Endodermal cell (in vitro differentiated cells): ENCODE data around the gene SNF8. TPM values are rescaled to one million over a fixed set of nuclear protein-coding genes. Genes with fewer than 3 reads are reported as not detected.

ENCODE experiments used
- DNase-seq: peaks from one replicate; pipeline ENCODE4 v3.0.0-alpha.2; 2017
- H3K27ac ChIP-seq: 2 replicates; pipeline ENCODE4 v1.5.1; 2013; ENCODE audit warnings: mild to moderate bottlenecking, low read depth, low read length, moderate library complexity
- H3K27me3 ChIP-seq: 2 replicates; pipeline ENCODE4 v1.6.1; 2013; ENCODE audit warnings: mild to moderate bottlenecking, low read length, moderate library complexity; ENCODE audit not compliant: insufficient read depth, control insufficient read depth, poor library complexity, severe bottlenecking
- H3K36me3 ChIP-seq: 2 replicates; pipeline ENCODE4 v1.7.0; 2013; ENCODE audit warnings: mild to moderate bottlenecking, low read length, moderate library complexity; ENCODE audit not compliant: control insufficient read depth, insufficient read depth
- H3K4me1 ChIP-seq: one replicate; pipeline ENCODE4 v1.7.0; 2013; ENCODE audit warnings: low read length; ENCODE audit not compliant: control insufficient read depth, insufficient read depth
- H3K4me3 ChIP-seq: 2 replicates; pipeline ENCODE4 v1.5.1; 2013; ENCODE audit warnings: mild to moderate bottlenecking, low read length, moderate library complexity
- H3K9ac ChIP-seq: 2 replicates; pipeline ENCODE4 v1.6.1; 2013; ENCODE audit warnings: mild to moderate bottlenecking, low read length, moderate library complexity; ENCODE audit not compliant: poor library complexity, severe bottlenecking; ENCODE audit errors: extremely low read depth
- H3K9me3 ChIP-seq: 2 replicates; pipeline ENCODE4 v1.6.1; 2013; ENCODE audit warnings: mild to moderate bottlenecking, low read length, moderate library complexity; ENCODE audit not compliant: control insufficient read depth
- H3K27ac Mint-ChIP-seq: 2 replicates; pipeline ENCODE4 v1.8.0; 2020; ENCODE audit warnings: mixed read lengths
- H3K27me3 Mint-ChIP-seq: 2 replicates; pipeline ENCODE4 v1.8.0; 2021; ENCODE audit warnings: mild to moderate bottlenecking, mixed read lengths; ENCODE audit not compliant: insufficient read depth
- H3K36me3 Mint-ChIP-seq: 2 replicates; pipeline ENCODE4 v1.8.0; 2020; ENCODE audit warnings: low read depth, mixed read lengths
- H3K4me1 Mint-ChIP-seq: 2 replicates; pipeline ENCODE4 v1.8.0; 2020; ENCODE audit warnings: mixed read lengths
- H3K4me3 Mint-ChIP-seq: 2 replicates; pipeline ENCODE4 v1.8.0; 2020; ENCODE audit warnings: mild to moderate bottlenecking, moderate library complexity, mixed read lengths
- H3K9me3 Mint-ChIP-seq: 2 replicates; pipeline ENCODE4 v1.8.0; 2020; ENCODE audit warnings: mild to moderate bottlenecking, mixed read lengths
- WGBS, 2 experiments: methylation state at CpG; one replicate each; pipeline versions ENCODE4 v1.1.5 to v1.1.7; 2013; ENCODE audit warnings: missing lambda C conversion rate in 2 of 2, mixed read lengths in 1 of 2; ENCODE audit not compliant: insufficient coverage in 1 of 2, insufficient read length in 1 of 2; 5-methylcytosine and 5-hydroxymethylcytosine counted together
- total RNA-seq, 2 donors: library from RNA; stranded (reverse); fragmentation: NEBNext Ultra II Directional in 1 of 2; extraction: Animal tissue kit (Norgen Biotek cat#: 25700) in 1 of 2; gene quantifications; 2 replicates in 1 of 2; 3 replicates in 1 of 2; pipeline ENCODE4 v1.2.1, GENCODE V29; 2021
- TF ChIP-seq, protein P1 (sequence below): fragments of 200-600 bp; sonication (generic); conservative IDR thresholded peaks from 2 replicates; pipeline ENCODE4 v1.5.0; 2021; ENCODE audit warnings: antibody characterized with exemption, mild to moderate bottlenecking

SNF8 gene
- total RNA-seq, 2 donors from 2014 or later = 152 to 175 TPM

DNA sequence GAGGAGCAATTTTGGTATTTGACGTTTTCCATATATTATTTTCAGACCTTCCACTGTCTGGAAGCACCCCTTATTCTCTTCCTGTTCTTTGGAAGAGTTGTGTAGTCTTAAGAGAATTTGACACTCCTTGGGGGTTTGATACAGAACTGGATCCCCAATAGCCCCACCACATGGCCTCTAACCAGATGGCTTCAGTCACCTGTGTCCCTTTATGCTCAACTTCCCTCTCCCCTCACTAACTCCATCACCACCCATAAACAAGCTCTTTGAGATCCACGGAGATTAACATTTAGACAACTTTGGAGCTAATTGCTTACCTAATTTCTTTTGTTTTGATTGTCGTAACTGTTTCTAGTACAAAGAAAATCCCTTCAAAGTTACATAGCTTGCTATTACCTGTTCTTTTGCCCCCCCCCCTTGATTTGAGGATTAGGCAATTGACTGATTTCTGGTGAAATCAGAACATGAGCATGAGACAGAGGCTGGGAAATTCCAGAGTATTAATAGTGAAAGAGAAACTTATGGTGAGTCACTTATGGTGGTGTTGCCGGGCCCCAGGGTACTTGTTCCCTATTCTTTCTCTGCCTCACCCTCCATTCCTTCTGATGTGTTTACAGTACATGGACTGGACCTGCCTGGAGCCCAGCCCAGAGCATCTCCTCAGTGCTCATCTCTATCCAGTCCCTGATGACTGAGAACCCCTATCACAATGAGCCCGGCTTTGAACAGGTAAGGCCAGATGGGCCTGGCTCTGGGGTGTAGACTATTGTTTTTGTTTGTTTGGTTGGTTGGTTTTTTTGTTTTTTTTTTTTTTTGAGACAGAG lies 29.0 kb downstream of the SNF8 start:
- H3K27me3 Mint-ChIP-seq = no peaks in the 10 kb centered on the region
- H3K4me1 Mint-ChIP-seq = peaks cover 8% of the 10 kb centered on the region
- no peaks in the 10 kb centered on the region for H3K9me3 ChIP-seq
- peaks cover 92% of the 10 kb centered on the region for H3K36me3 ChIP-seq
- H3K27me3 ChIP-seq = no peaks in the 10 kb centered on the region
- H3K36me3 Mint-ChIP-seq = peaks cover 74% of the 10 kb centered on the region
- no peak overlapping the region for H3K4me3 ChIP-seq
- no peak overlapping the region for H3K27ac Mint-ChIP-seq
- 93 to 98% methylated on average over 2 to 3 of the region's 5 CpGs for WGBS, 2 experiments
- no peak overlapping the region for H3K4me3 Mint-ChIP-seq
- no peaks in the 10 kb centered on the region for H3K9me3 Mint-ChIP-seq
- TF ChIP-seq, protein P1, sequence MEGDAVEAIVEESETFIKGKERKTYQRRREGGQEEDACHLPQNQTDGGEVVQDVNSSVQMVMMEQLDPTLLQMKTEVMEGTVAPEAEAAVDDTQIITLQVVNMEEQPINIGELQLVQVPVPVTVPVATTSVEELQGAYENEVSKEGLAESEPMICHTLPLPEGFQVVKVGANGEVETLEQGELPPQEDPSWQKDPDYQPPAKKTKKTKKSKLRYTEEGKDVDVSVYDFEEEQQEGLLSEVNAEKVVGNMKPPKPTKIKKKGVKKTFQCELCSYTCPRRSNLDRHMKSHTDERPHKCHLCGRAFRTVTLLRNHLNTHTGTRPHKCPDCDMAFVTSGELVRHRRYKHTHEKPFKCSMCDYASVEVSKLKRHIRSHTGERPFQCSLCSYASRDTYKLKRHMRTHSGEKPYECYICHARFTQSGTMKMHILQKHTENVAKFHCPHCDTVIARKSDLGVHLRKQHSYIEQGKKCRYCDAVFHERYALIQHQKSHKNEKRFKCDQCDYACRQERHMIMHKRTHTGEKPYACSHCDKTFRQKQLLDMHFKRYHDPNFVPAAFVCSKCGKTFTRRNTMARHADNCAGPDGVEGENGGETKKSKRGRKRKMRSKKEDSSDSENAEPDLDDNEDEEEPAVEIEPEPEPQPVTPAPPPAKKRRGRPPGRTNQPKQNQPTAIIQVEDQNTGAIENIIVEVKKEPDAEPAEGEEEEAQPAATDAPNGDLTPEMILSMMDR = no peak
- no peak overlapping the region for H3K27ac ChIP-seq
- H3K4me1 ChIP-seq = no peaks in the 10 kb centered on the region
- no peak for DNase-seq
- H3K9ac ChIP-seq = no peak overlapping the region

DNA sequence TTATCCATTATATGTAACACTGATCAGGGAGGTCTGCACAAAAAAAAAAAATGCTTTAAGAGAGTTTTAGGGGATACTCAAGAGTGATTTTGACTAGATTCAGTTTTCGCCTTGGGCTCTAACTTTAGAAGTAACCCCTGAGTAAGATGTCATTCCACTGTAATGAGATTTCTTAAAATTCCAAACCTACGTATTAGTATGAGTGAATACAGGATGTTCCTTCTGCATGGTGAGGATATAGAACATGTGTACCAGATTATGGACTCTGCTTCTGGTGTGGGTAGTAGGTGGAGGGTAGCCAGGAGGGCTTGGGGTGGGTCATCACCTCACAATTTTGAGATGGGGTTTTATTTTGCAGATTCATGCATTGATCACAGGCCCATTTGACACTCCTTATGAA lies 32.2 kb downstream of the SNF8 start:
- Mint-ChIP-seq H3K27me3 (no peaks in the 10 kb centered on the region), H3K36me3 (peaks cover 56% of the 10 kb centered on the region), H3K9me3 (no peaks in the 10 kb centered on the region), H3K27ac (no peak overlapping the region), H3K4me1 (peaks cover 26% of the 10 kb centered on the region), H3K4me3 (no peak overlapping the region)
- TF ChIP-seq, protein P1 = no peak
- no peak overlapping the region for H3K9ac ChIP-seq
- H3K27me3 ChIP-seq = no peaks in the 10 kb centered on the region
- no peak overlapping the region for H3K27ac ChIP-seq
- H3K36me3 ChIP-seq = peaks cover 72% of the 10 kb centered on the region
- no peak overlapping the region for H3K4me3 ChIP-seq
- H3K4me1 ChIP-seq = no peaks in the 10 kb centered on the region
- DNase-seq = no peak
- H3K9me3 ChIP-seq = no peaks in the 10 kb centered on the region
- 100% methylated on average over 1 to 2 of the region's 2 CpGs for WGBS, 2 experiments

DNA sequence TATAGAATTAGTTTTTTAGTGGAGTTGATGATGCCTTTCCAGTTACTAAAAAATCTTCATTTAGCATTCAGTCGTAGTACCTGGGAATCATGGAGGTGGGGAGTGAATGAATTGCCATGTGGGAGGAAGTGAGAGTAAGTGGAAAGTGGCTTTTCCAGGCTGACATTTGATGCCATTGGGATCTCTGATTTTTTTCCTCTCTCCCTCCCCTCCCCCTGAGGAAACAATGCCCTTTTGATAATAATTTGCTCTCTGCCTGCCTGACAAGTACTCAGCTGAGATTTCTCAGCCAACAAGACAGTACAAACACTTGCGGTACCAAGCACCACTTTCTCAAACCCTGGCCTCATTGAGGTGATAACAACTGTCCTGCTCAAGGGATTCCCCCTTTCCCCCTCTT lies 34.3 kb downstream of the SNF8 start:
- no peak for DNase-seq
- Mint-ChIP-seq H3K36me3 (peaks cover 38% of the 10 kb centered on the region), H3K27ac (no peak overlapping the region), H3K9me3 (no peaks in the 10 kb centered on the region), H3K4me1 (peaks cover 26% of the 10 kb centered on the region), H3K4me3 (peak overlapping the region; percentile 92), H3K27me3 (no peaks in the 10 kb centered on the region)
- H3K27ac ChIP-seq = no peak overlapping the region
- no peaks in the 10 kb centered on the region for H3K27me3 ChIP-seq
- no peaks in the 10 kb centered on the region for H3K4me1 ChIP-seq
- H3K9me3 ChIP-seq = no peaks in the 10 kb centered on the region
- peaks cover 52% of the 10 kb centered on the region for H3K36me3 ChIP-seq
- WGBS, 2 experiments = 86% methylated on average over 2 of the region's 2 CpGs; no CpG with 5 or more reads in 1 of the 2 experiments
- no peak overlapping the region for H3K9ac ChIP-seq
- TF ChIP-seq, protein P1 = no peak
- peak overlapping the region; percentile 98 for H3K4me3 ChIP-seq
